ENCODE results near the gene UBE2S.

The UBE2S gene

GRCh38 chr19:55365245-55365644 is 42.3 kb downstream of the UBE2S start:
- CTCF ChIA-PET, result interaction anchor here (1.2 to 2.3 kb wide), 2 partner anchors 11 to 63 kb away, joined by 3 to 7 read pairs; partner anchors contain the start of gene TMEM190

GRCh38 chr19:55362990-55363716 is 44.4 kb downstream of the UBE2S start, which contains the start of gene GARIN5B:
TSS of gene GARIN5B (minus strand) at chr19:55363260. CDS start at chr19:55363066, 194 bp downstream.
- ChIA-PET POLR2A (interaction anchor here (1.6 to 1.9 kb wide), 2 partner anchors 10 to 24 kb away, joined by 5 to 7 read pairs; no protein-coding TSS in a partner anchor), CTCF (no interaction called here)
- no peak for DNase-seq (ENCODE audit: low read depth, low spot score)
- H3K4me3 ChIP-seq (ENCODE audit: low read depth, low read length), result no peak within 1 kb of the TSS
- no peak for TF ChIP-seq CTCF (IDR thresholded peaks at IDR 0.05; ENCODE audit: insufficient read depth, low read length, missing control alignments)

More at GRCh38 chr19:55365245-55365644, 42.3 kb downstream of the UBE2S start:
- POLR2A ChIA-PET, result no interaction called here
- no peak for DNase-seq (ENCODE audit: low read depth, low spot score)
- H3K4me3 ChIP-seq (ENCODE audit: low read depth, low read length), result no peak overlapping the region
- TF ChIP-seq CTCF (IDR thresholded peaks at IDR 0.05; ENCODE audit: insufficient read depth, low read length, missing control alignments), result no peak

- no peak for DNase-seq (ENCODE audit: low read depth, low spot score)
- TF ChIP-seq CTCF (IDR thresholded peaks at IDR 0.05; ENCODE audit: insufficient read depth, low read length, missing control alignments), result no peak
- H3K4me3 ChIP-seq (ENCODE audit: low read depth, low read length), result no peak overlapping the region
- ChIA-PET CTCF (interaction anchor here (1.1 kb wide), 1 partner anchor 56 kb away, joined by 4 read pairs; no protein-coding TSS in a partner anchor), POLR2A (interaction anchor here (0.6 to 1.9 kb wide), 3 partner anchors 10 to 23 kb away, joined by 3 to 7 read pairs (median 5); no protein-coding TSS in a partner anchor)
Measured at GRCh38 chr19:55362174-55362989, 45.2 kb downstream of the UBE2S start.

- no peak overlapping the region for H3K4me3 ChIP-seq (ENCODE audit: low read depth, low read length)
- ChIA-PET POLR2A (no interaction called here), CTCF (interaction anchor here (1.1 kb wide), 2 partner anchors 58 to 59 kb away, joined by 4 read pairs; no protein-coding TSS in a partner anchor)
- no peak for TF ChIP-seq CTCF (IDR thresholded peaks at IDR 0.05; ENCODE audit: insufficient read depth, low read length, missing control alignments)
- DNase-seq (ENCODE audit: low read depth, low spot score), result no peak
Measured at GRCh38 chr19:55360902-55361301, 46.7 kb downstream of the UBE2S start.

- CTCF ChIA-PET, result interaction anchor here (0.6 kb wide), 1 partner anchor 57 kb away, joined by 3 read pairs; no protein-coding TSS in a partner anchor
- POLR2A ChIA-PET, result interaction anchor here (0.8 to 1.6 kb wide), 2 partner anchors 11 to 20 kb away, joined by 3 read pairs; partner anchors contain the start of genes IL11 and KMT5C
- no peak for DNase-seq (ENCODE audit: low read depth, low spot score)
- no peak for TF ChIP-seq CTCF (IDR thresholded peaks at IDR 0.05; ENCODE audit: insufficient read depth, low read length, missing control alignments)
- no peak overlapping the region for H3K4me3 ChIP-seq (ENCODE audit: low read depth, low read length)
Measured at GRCh38 chr19:55358943-55359908, 48.4 kb downstream of the UBE2S start.

Data from AG04449 (cell line).